ENCODE measurements around the gene RAB44.

- no peak for TF ChIP-seq CTCF (IDR thresholded peaks at IDR 0.05)
- no peak for TF ChIP-seq EP300 (IDR thresholded peaks at IDR 0.05)
Observed at GRCh38 chr6:36701401-36701991, 3.9 kb downstream of the RAB44 start.
